ENCODE results near the gene SEMA3F. TPM values are rescaled to one million over a fixed set of nuclear protein-coding genes. Genes with fewer than 3 reads are reported as not detected.

Gene SEMA3F
- total RNA-seq, 1 experiment from 2014 or later = 69.6 TPM

GRCh38 chr3:50146316-50146901, 8.7 kb upstream of the SEMA3F start:
- Histone ChIP-seq H3K4me1 (ENCODE audit: control insufficient read depth, insufficient read depth, low read length) (no peaks in the 10 kb centered on the region; the same call in 1 of the 2 replicates), H3K9me3 (ENCODE audit: control insufficient read depth, insufficient read depth, low read depth, low read length) (no peaks in the 10 kb centered on the region), H3K27me3 (ENCODE audit: control insufficient read depth, insufficient read depth, low read length) (no peaks in the 10 kb centered on the region), H3K36me3 (ENCODE audit: control insufficient read depth, insufficient read depth, low read length) (no peaks in the 10 kb centered on the region), H3K27ac (ENCODE audit: low read length) (no peak overlapping the region), H3K4me3 (ENCODE audit: low read depth in 2 of 2, low read length in 2 of 2) (no peak overlapping the region)
- intact Hi-C loops (cut with micrococcal nuclease; ENCODE audit: unreplicated experiment) = no loop called here
- in situ Hi-C loops (cut with HindIII; ENCODE audit: low pct_unique_long_range_greater_than_20kb, low sequenced_read_pairs) = no loop called here
- TF ChIP-seq REST (IDR thresholded peaks at IDR 0.05; ENCODE audit: insufficient read depth in 1 of 2, low read depth in 2 of 2, low read length in 1 of 2) (no peak), POLR2AphosphoS5 (IDR thresholded peaks at IDR 0.05; ENCODE audit: low read depth, low read length) (no peak), TCF7L2 (IDR thresholded peaks at IDR 0.05; ENCODE audit: low read depth, low read length) (no peak)
- no TSS peak for BruUV-seq (replicated peaks)
- DNase-seq (ENCODE audit: low read depth, low spot score) (no peak), ATAC-seq (peak; percentile 71)
- ChIA-PET POLR2A (no interaction called here), CTCF (interaction anchor here (0.7 kb wide), 1 partner anchor 10 kb away, joined by 4 read pairs; no protein-coding TSS in a partner anchor)

GRCh38 chr3:50147016-50147415, 8.1 kb upstream of the SEMA3F start:
- no peaks in the 10 kb centered on the region for H3K27me3 ChIP-seq (ENCODE audit: control insufficient read depth, insufficient read depth, low read length)
- no peaks in the 10 kb centered on the region for H3K9me3 ChIP-seq (ENCODE audit: control insufficient read depth, insufficient read depth, low read depth, low read length)
- no peak overlapping the region for H3K4me3 ChIP-seq (ENCODE audit: low read depth in 2 of 2, low read length in 2 of 2)
- intact Hi-C loops (cut with micrococcal nuclease; ENCODE audit: unreplicated experiment) (no loop called here), in situ Hi-C loops (cut with HindIII; ENCODE audit: low pct_unique_long_range_greater_than_20kb, low sequenced_read_pairs) (no loop called here)
- H3K4me1 ChIP-seq (ENCODE audit: control insufficient read depth, insufficient read depth, low read length) = no peaks in the 10 kb centered on the region; the same call in 1 of the 2 replicates
- ChIA-PET CTCF (no interaction called here), POLR2A (no interaction called here)
- H3K36me3 ChIP-seq (ENCODE audit: control insufficient read depth, insufficient read depth, low read length) = no peaks in the 10 kb centered on the region
- H3K27ac ChIP-seq (ENCODE audit: low read length) = no peak overlapping the region
- ATAC-seq (no peak), DNase-seq (ENCODE audit: low read depth, low spot score) (no peak)
- no peak for TF ChIP-seq SIN3A (IDR thresholded peaks at IDR 0.05; ENCODE audit: borderline replicate concordance, insufficient read depth, low read depth, low read length)
- TF ChIP-seq TCF7L2 (IDR thresholded peaks at IDR 0.05; ENCODE audit: low read depth, low read length) = no peak
- TF ChIP-seq REST (IDR thresholded peaks at IDR 0.05; ENCODE audit: insufficient read depth in 1 of 2, low read depth in 2 of 2, low read length in 1 of 2) = no peak
- TF ChIP-seq CTCF (IDR thresholded peaks at IDR 0.05) = no peak
- TF ChIP-seq POLR2AphosphoS5 (IDR thresholded peaks at IDR 0.05; ENCODE audit: low read depth, low read length) = no peak
- no TSS peak for BruUV-seq (replicated peaks)
